IPS-18c (cell line): ENCODE results near the gene ZYX.
A peak's percentile ranks its signal among the peaks of the same experiment; 100 is the strongest.

Experiments used
- H3K4me3 ChIP-seq: 2 replicates; pipeline ENCODE4 v1.7.0; 2013; ENCODE audit warnings: low read depth, mild to moderate bottlenecking, low read length, moderate library complexity; ENCODE audit not compliant: insufficient read depth
- H3K9me3 ChIP-seq: one replicate; pipeline ENCODE4 v1.6.1; 2013; ENCODE audit warnings: mild to moderate bottlenecking, low read length, moderate library complexity; ENCODE audit not compliant: control insufficient read depth, insufficient read depth

ZYX gene

DNA sequence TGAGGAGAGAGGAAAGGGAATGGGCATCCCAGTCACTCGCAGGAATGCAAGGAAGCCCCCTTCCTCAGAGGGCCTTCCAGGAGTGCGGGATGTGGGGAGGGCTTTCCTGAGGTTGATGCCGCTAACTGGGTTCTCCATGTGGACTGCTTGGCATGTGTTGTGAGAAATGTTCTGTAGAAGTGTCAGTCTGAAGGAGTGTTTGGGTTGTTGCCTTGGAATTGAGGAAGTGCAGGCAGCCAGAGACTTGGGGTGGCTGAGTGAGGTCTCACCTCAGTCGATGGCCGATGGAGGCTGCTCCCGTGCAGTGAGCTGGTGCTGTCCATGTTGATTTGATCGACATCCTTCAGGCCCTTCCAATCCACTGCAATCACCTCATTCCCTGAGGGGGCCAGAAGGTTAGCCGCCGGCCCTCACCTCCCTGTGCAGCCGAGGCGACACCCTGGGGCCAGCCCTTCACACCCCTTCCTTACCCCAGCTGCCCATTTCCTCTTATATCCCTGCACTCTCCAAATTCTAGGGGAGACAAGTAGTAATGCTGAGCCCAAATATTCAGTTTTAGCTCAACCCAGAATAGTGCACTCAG is 21.3 kb upstream of the ZYX start:
- H3K9me3 ChIP-seq = no peaks in the 10 kb centered on the region
- H3K4me3 ChIP-seq = no peak overlapping the region

GRCh38 chr7:143360788-143361551 is 20.2 kb upstream of the ZYX start:
- Histone ChIP-seq H3K9me3 (no peaks in the 10 kb centered on the region), H3K4me3 (peak overlapping the region; percentile 78)

DNA sequence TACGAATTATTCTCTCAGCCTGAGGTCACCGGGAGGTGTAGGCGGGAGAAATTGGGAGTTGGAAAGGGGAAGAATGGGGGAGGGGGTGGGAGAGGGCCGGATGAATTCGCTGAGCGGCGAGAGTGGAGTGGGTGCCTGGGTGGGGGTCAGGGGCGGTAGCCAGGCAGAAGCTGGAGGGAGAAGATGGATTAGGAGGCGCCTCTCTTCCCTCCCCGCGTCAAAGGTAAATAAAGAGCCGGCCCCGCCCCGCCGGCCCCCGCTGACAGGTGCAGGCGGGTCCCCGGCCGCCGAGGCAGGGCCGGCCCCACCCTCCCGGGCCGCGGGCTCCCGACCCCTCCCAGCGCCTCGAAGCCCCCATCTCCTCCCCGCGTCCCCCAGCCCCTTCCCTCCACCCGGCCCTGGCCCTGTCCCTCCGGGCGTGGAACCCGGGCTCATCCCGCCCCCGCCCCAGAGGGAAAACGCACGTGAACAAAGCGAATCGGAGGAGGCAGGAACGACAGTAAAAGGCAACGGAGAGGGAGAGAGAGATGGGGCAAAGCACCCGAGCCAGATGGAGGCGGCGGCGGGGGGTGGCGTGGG is 19.5 kb upstream of the ZYX start:
- no peaks in the 10 kb centered on the region for H3K9me3 ChIP-seq
- H3K4me3 ChIP-seq = peak overlapping the region; percentile 78

DNA sequence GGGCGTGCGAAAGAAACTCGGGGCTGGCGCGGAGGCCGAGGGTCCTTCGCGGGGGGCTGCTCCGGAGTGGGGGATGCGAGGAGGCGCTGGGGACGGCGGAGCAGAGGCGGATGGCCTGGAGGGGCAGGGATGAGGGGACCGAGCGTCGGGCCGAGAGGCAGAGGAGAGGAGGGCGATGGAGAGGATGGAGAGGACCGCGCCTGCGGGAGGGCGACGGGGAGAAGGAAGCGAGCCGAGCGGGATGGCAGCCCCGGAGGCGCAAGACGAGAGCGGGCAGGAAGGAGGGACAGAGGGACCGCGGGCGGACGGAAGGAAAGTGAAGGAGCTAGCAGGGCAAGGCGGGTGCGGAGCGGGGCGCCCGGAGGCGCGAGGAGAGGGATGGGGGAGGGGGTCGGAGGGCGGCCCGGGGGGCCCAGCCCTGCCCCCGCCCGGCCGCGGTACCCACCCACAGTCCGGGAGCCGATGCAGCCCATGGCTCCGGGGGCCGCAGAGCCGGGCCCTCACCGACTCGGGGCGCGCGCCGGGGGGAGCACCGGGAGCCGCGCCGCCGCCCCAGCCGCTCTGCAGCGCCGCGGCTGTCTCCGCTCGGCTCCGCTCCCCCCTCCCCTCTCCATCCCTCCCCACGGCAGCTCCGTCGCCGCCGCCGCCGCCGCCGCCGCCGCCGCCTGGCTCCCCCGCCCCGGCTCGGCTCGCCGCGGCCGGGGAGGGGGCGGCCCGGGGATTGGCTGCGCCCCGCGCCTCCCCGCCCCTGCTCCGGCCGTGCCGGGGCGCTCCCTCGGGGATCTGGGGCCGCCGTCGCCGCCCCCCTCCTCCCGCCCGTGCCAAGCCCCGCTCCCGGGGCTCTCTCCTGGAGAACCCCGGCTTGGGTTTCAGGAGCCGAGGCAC is 18.8 kb upstream of the ZYX start, which contains the start of gene FAM131B:
Gene FAM131B, minus strand, starts transcription at position 583 of the 885 bp plus-strand sequence. Its CDS starts 110 bp downstream, at position 473.
- Histone ChIP-seq H3K9me3 (no peaks in the 10 kb centered on the region), H3K4me3 (peak within 1 kb of the TSS; percentile 78)

DNA sequence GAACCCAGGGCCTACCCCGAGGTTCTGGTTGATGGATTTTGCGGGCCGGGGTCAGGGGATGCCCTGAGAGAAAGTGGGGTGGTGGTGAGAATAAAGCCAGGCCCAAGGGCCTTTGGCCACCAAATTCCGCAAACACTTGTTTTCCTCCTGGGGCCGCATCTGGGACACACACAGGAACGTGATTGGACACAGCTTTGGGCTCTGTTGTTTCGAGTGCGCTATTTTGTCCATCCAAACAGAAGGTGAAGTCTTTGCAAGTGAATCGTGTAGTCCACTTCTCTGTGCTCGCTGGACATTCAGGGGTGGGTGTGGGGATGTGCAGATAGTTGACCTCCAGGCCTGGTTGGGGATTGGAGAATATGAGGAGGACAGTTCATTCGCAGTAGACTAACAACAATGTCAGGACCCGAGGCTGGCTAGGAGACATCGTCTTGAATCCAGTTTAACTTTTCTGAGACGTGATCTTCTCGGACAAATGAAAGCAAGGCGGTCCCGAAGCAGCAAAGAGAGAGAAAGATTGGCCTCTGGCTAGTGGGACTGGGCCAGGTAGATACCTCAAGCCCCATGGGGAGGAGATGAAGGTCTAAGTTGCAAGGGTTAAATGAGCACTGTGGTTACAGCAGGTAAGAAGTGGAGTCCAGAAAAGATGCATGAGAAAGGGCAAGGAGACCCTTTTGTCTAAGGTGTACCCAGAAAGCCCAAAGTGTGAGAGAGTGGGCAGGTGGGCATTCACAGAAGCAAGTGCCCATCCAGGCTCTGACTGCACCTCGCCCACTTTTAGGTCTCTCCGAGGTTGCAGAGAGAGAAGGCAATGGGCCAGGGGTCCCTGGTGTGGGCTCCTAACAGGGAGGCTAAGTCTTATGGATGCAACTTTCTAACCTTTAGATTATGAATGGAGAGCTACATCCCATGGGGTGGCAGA is 17.9 kb upstream of the ZYX start:
- peak overlapping the region; percentile 62 for H3K4me3 ChIP-seq
- H3K9me3 ChIP-seq = no peaks in the 10 kb centered on the region

DNA sequence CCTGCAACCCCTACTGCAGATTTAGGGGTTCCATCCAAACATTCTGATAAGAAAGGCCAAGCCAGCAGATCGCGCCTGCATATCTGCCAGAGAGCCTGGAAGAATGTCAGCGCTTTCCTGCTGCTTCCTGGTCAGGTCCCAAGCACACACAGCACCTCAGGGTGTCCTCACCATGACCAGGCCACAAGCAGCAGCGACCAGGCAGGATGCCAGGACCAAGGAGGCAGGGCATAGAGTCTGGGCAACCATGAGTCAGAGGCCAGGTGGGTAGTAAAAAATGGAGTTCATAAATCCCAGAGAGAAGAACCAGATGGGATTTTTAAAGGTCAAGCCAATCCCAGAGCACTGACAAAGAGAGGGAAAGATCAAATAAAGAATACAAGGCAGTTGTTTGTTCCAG is 13.2 kb upstream of the ZYX start:
- no peaks in the 10 kb centered on the region for H3K9me3 ChIP-seq
- H3K4me3 ChIP-seq = no peak overlapping the region

DNA sequence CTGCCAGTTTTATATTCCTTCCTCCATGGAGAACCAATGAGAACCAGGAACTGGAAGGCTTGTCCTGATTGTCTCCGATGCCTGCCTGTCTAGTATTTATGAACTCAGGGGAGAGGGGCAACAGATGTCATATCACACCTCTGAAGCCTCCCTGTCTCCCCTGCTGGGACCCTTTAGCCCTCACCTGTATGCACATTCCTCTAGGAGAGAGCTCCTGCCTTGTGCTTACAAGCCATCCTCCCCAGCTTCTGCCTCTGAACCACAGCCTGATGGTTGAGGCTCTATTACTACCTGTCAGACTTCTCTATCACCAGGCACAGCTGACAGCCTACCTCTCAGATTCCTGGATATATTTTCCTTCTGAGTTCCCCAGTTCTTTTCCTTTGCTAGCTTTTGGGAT is 12.8 kb upstream of the ZYX start:
- no peak overlapping the region for H3K4me3 ChIP-seq
- no peaks in the 10 kb centered on the region for H3K9me3 ChIP-seq

DNA sequence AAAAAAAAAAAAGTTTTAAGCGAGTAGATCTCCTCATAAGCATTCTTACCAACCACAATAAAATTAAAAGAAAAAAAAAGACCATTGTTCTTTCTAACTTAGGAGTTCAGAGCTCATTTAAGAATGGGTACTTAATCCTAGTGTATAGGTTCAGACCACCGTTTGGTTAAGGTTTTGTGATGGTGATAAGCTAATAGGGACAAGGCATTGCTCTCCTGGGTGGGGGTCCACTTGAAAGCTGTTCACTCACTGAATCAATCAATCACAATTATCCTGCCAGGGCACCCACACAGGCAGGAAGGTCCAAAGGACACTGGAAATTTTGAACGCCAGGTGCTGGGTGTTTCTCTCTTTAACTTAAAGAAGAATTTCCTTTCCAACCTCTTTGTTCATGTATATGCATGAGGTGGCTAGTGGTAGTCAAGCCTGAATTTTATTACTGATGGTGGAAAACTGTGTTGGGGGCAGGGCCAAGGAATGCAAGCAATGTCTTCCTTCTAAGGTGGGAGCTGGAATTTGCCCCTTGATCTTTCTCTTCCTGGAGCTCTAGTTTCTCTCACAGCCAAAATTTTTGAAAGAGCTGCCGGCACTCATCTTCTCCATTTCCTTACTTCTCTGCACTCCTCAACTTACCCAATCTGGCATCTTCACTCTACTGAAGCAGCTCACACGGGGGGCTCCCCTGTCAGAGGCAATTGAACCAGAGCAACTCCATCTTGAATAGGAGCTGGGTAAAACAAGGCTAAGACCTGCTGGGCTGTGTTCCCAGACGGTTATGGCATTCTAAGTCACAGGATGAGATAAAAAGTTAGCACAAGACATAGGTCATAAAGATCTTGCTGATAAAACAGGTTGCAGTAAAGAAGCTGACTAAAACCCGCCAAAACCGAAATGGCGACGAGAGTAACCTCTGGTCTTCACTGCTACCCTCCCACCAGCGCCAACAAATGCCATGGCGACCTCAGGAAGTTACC is 11.2 kb upstream of the ZYX start:
- H3K4me3 ChIP-seq = no peak overlapping the region
- no peaks in the 10 kb centered on the region for H3K9me3 ChIP-seq

GRCh38 chr7:143372070-143372469 is 9.1 kb upstream of the ZYX start:
- H3K9me3 ChIP-seq = no peaks in the 10 kb centered on the region
- no peak overlapping the region for H3K4me3 ChIP-seq

- Histone ChIP-seq H3K9me3 (no peaks in the 10 kb centered on the region), H3K4me3 (no peak overlapping the region)
Observed at GRCh38 chr7:143373255-143373794, 7.8 kb upstream of the ZYX start.

DNA sequence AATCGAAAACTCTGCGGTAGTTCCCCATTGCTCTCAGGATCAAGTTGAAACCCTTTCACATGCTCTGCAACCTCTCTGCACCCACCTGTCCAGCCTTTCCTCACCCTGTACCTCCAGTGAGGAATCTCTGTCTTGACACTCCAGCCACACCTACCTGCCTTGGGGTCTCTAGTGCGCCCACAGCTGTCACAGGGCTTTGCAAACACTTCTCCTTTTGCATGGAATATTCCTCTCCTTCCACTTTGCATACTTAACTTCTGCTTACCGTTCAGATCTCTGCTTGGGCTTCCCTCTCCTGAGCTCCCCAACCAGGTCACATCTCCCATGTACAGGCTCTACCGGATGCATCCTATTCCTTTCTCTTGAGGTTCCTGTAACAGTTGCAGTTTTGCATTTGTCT is 6.6 kb upstream of the ZYX start:
- Histone ChIP-seq H3K9me3 (no peaks in the 10 kb centered on the region), H3K4me3 (no peak overlapping the region)

GRCh38 chr7:143375298-143376034 is 5.7 kb upstream of the ZYX start:
- no peak overlapping the region for H3K4me3 ChIP-seq
- peaks cover 1% of the 10 kb centered on the region for H3K9me3 ChIP-seq

DNA sequence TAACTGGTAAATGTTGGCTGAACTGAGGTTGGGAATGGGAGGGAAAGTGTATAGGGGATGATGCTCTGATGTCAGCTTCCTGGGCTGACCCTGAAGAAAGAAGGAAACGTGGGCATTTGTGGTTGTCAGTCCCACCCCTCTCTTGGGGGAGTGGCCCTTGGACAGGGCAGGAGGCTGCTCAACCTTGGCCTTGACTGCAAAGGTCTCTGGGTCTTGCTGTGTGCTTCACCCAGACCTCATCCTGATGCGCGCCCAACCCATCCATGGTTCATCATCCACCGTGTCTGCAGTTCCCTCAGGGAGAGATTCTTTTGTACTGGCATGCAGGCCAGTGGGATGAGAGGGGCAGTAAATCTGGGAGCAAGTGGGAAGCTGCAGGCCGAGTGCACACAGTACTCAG is 4.7 kb upstream of the ZYX start:
- Histone ChIP-seq H3K4me3 (no peak overlapping the region), H3K9me3 (peaks cover 2% of the 10 kb centered on the region)

DNA sequence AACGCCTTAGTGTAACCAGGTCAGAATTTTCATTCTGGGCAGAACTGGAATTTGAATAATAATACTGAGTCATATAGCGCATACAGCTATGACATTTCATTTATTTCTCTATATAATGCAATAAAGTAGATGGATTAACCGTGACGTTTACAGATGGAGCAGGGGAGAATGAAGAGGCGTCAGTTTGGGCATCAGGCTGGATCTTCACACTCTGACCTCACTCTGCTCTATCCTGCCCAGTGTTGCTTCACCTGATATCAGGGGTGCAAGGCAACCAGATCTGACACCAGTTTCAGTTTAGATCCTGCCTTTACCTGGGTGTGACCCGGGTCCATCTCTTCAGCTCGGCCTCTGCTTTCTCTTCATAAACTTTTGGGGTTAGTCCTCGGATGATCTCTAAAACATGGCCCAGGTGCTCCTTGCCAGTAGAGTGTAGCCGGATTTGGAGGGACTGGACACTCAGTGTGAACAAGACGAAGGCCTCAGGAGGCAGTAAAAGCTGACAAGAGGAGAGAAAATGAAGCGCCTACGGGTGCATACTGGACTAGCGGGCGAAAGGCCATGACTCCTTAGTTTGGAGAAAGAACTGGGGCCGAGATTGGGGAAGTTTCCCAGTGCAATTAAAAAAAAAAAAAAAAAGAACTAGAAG is 1.4 kb upstream of the ZYX start:
- Histone ChIP-seq H3K9me3 (peaks cover 2% of the 10 kb centered on the region), H3K4me3 (peak overlapping the region; percentile 91)
